A549 treated with AZD2906 at 1 μM for 4 hours (cell line): ENCODE measurements around the gene TMEM54. TPM values are rescaled to one million over a fixed set of nuclear protein-coding genes. Genes with fewer than 3 reads are reported as not detected.

Experiments
- total RNA-seq: library from RNA; stranded (reverse); fragments of 200-300 nt; extraction: Qiagen RNA extraction; gene quantifications from 5 replicates; pipeline ENCODE4 v1.2.3, GENCODE V29; 2022

The TMEM54 gene, protein sequence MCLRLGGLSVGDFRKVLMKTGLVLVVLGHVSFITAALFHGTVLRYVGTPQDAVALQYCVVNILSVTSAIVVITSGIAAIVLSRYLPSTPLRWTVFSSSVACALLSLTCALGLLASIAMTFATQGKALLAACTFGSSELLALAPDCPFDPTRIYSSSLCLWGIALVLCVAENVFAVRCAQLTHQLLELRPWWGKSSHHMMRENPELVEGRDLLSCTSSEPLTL
- 27.0 to 46.1 TPM (median 44.1 TPM) in 5 replicates for total RNA-seq

GRCh38 chr1:32900956-32901822, at the start of gene TMEM54:
TMEM54 (minus strand) TSS chr1:32901389; CDS start chr1:32901238, 151 bp downstream.

DNA sequence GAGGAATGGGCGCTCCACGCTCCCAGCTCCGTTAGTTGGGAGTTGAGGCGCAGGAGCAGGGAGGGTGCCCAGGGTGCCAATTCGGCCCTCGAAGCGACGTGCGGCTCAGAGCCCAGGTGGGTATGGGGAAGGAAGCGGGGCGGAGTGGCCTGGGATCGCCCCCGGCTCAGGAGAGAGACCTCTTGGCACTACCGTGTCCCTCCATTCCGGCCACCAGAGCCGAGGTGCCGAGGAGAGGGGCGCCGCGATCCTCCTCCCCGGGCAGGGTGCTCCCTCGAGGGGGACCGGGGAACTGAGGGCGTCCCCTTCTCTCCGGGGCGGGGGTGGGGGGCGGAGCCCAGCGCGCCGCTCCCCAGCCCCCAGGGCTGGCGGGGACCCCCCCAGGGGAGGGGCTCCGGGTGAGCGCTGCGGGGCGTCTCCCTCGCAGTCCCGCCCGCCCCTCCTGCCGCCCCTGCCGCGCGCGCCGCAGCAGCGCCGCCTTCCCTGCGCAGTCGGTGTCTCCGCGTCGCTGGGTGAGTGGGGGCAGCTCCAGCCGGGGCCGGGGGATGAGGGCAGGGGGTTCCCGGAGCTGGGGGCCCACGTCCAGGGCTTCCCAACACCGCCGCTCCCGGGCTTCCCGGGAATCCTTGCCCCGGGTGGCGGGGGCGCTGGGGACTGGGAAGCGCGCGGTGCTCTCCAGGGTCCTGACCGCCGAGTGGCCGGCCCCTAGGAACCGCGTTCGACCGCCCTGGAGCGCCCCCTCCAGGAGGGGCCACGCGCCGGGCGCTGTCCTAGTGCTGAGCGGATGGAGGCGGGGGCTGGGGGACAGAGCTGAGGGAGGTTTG, 15.0 kb downstream of the TMEM54 start, which contains the start of gene HPCA:
HPCA (plus strand) TSS at position 488 of the 824 bp plus-strand sequence. CDS start 2,408 bp downstream, outside the sequence.

DNA sequence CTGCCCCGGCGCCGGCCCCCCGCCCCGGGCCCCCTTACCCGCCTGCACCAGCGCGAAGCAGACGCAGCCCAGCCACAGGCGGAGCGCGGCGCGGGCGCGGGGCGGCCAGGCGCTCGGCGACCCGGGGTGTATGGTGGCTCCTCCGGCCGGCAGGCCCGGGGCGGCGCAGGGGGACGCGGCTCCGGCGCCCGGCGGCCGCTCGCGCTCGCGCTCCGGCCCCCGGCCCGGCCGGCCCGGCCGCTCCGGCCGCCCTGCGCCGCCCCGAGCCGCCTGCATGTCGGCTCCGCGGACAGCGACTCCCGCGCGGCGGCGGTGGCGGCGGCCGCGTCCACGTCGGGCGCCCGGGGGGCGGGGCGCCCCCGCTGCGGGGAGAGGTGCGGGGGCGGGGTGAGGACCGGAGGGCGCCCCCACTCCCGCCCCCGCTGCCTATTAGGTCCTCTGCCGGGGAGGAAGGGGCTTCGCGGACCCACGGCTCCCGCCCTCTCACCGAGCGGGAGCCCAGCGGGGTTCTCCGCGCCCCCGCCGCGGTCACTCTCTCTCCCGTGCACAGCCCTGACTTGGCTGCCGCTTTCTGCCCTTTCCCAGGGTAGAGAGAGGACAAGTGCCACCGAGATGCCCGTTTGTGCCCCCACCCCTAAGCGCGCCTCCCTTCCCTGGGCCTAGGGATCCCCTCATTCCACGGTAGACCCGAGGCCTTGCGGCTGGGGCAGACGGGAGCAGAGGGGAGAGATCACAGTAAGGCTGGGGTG, 30.4 kb downstream of the TMEM54 start, which contains the start of gene FNDC5:
FNDC5 (minus strand) TSS at position 298 of the 749 bp plus-strand sequence.

Other genes with a start within 250 kb of the TMEM54 start
- gene SYNC, start 198.6 kb downstream of the TMEM54 start, total RNA-seq = 11.4 to 17.1 TPM (median 13.8 TPM) in 5 replicates
- gene YARS1, start 84.0 kb downstream of the TMEM54 start, total RNA-seq = 53.5 to 84.7 TPM (median 58.7 TPM) in 5 replicates
- gene S100PBP, start 83.7 kb downstream of the TMEM54 start, total RNA-seq = 13.5 to 17.3 TPM (median 15.9 TPM) in 5 replicates
- gene FNDC5, start 30.5 kb downstream of the TMEM54 start, total RNA-seq = 0.18 to 0.64 TPM (median 0.32 TPM) in 5 replicates
- 0.11 to 0.66 TPM (median 0.44 TPM) in 5 replicates for gene HPCA, start 14.9 kb downstream of the TMEM54 start, total RNA-seq
- 16.6 to 17.7 TPM (median 17.5 TPM) in 5 replicates for gene RNF19B, start 63.4 kb upstream of the TMEM54 start, total RNA-seq
- gene AK2, start 135.5 kb upstream of the TMEM54 start, total RNA-seq = 136 to 168 TPM (median 143 TPM) in 5 replicates
- gene AZIN2, start 179.8 kb upstream of the TMEM54 start, total RNA-seq = 0.57 to 1.1 TPM (median 0.76 TPM) in 5 replicates